Osteocyte (in vitro differentiated cells): Measurements from ENCODE around the gene STAT6. TPM values are rescaled to one million over a fixed set of nuclear protein-coding genes. Genes with fewer than 3 reads are reported as not detected.
"Not testable (repeated sequence)": the region's sequence is repeated elsewhere in the genome, so short reads cannot be mapped to it uniquely, and the experiment has no call there.

Experiments
- DNase-seq: peaks from one replicate; pipeline ENCODE4 v3.0.0; 2021; ENCODE audit warnings: mixed read lengths; ENCODE audit not compliant: unreplicated experiment; ENCODE audit errors: extremely low spot score
- H3K27ac Mint-ChIP-seq: one replicate; pipeline ENCODE4 v1.8.0; 2021; ENCODE audit warnings: mild to moderate bottlenecking, mixed read lengths; ENCODE audit not compliant: unreplicated experiment
- H3K27me3 Mint-ChIP-seq: one replicate; pipeline ENCODE4 v1.8.0; 2021; ENCODE audit warnings: mixed read lengths; ENCODE audit not compliant: unreplicated experiment
- H3K36me3 Mint-ChIP-seq: one replicate; pipeline ENCODE4 v1.8.0; 2021; ENCODE audit warnings: mixed read lengths; ENCODE audit not compliant: unreplicated experiment
- H3K4me1 Mint-ChIP-seq: one replicate; pipeline ENCODE4 v1.8.0; 2021; ENCODE audit warnings: mixed read lengths; ENCODE audit not compliant: unreplicated experiment
- H3K4me3 Mint-ChIP-seq: one replicate; pipeline ENCODE4 v1.8.0; 2021; ENCODE audit warnings: mild to moderate bottlenecking, moderate library complexity, mixed read lengths; ENCODE audit not compliant: unreplicated experiment
- H3K9me3 Mint-ChIP-seq: one replicate; pipeline ENCODE4 v1.8.0; 2021; ENCODE audit warnings: mixed read lengths; ENCODE audit not compliant: unreplicated experiment
- CTCF ChIP-seq: fragments of 200-600 bp; sonication (generic); IDR thresholded peaks from 2 replicates; pipeline ENCODE4 v1.5.0; 2021; ENCODE audit warnings: antibody characterized with exemption, mild to moderate bottlenecking, moderate library complexity
- total RNA-seq: library from RNA; stranded (reverse); gene quantifications from 2 replicates; pipeline ENCODE4 v1.2.1, GENCODE V29; 2021

STAT6 gene
- total RNA-seq, 1 donor from 2014 or later: 161 TPM

- peaks cover 8% of the 10 kb centered on the region for H3K36me3 Mint-ChIP-seq
- TF ChIP-seq CTCF: no peak
- H3K4me1 Mint-ChIP-seq: peaks cover 6% of the 10 kb centered on the region
These were observed 44.9 kb downstream of the STAT6 start for GRCh38 chr12:57066245-57066644.

GRCh38 chr12:57063991-57064685 is 47.0 kb downstream of the STAT6 start:
- H3K4me3 Mint-ChIP-seq: no peak overlapping the region
- DNase-seq: no peak
- no peak overlapping the region for H3K27ac Mint-ChIP-seq
- H3K36me3 Mint-ChIP-seq: peaks cover 7% of the 10 kb centered on the region
- no peak for TF ChIP-seq CTCF
- no peaks in the 10 kb centered on the region for H3K4me1 Mint-ChIP-seq
- no peaks in the 10 kb centered on the region for H3K9me3 Mint-ChIP-seq
- no peaks in the 10 kb centered on the region for H3K27me3 Mint-ChIP-seq

More at GRCh38 chr12:57066245-57066644, 44.9 kb downstream of the STAT6 start:
- no peak for DNase-seq
- Mint-ChIP-seq H3K9me3 (no peaks in the 10 kb centered on the region), H3K27ac (no peak overlapping the region), H3K27me3 (no peaks in the 10 kb centered on the region), H3K4me3 (no peak overlapping the region)

GRCh38 chr12:57058454-57058853 is 52.7 kb downstream of the STAT6 start:
- no peak overlapping the region for H3K4me3 Mint-ChIP-seq
- DNase-seq: no peak
- H3K4me1 Mint-ChIP-seq: no peaks in the 10 kb centered on the region
- H3K27me3 Mint-ChIP-seq: no peaks in the 10 kb centered on the region
- peaks cover 20% of the 10 kb centered on the region for H3K36me3 Mint-ChIP-seq
- H3K9me3 Mint-ChIP-seq: no peaks in the 10 kb centered on the region
- TF ChIP-seq CTCF: no peak
- H3K27ac Mint-ChIP-seq: no peak overlapping the region

DNA sequence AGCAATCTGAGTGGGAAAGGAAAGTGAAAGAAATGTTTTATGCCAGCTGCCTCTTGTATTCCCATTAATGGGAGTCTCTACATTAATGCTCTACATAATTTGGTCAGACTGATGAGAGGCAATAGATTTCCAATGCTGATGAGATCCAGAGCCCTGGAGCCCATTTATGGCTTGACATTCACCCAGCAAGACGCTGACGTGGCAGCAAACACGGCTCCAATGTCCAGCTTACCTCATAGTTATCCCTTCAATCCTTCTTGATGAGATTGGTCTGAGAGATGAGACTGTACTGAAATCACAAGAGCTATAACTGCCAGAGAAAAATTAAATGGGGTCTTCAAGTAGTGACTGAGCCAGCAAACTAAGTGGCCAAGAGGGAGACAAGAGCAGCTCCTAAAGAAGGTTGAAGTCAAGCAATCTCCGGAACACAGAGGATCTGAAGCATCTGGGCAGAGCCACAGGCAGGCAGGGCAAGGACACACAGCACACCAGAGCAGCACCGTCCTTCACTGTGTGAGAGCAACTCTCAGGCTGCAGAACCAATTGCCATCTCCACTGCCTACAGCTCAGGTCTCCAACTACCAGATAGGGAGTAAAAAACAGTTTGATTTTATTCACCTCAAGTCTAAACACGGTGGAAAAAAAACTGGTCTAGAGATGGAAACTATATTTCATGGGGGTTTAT is 54.0 kb downstream of the STAT6 start:
- no peak for DNase-seq
- no peak for TF ChIP-seq CTCF
- H3K36me3 Mint-ChIP-seq: peaks cover 20% of the 10 kb centered on the region
- H3K27ac Mint-ChIP-seq: no peak overlapping the region
- no peak overlapping the region for H3K4me3 Mint-ChIP-seq
- no peaks in the 10 kb centered on the region for H3K9me3 Mint-ChIP-seq
- H3K27me3 Mint-ChIP-seq: no peaks in the 10 kb centered on the region
- no peaks in the 10 kb centered on the region for H3K4me1 Mint-ChIP-seq

DNA sequence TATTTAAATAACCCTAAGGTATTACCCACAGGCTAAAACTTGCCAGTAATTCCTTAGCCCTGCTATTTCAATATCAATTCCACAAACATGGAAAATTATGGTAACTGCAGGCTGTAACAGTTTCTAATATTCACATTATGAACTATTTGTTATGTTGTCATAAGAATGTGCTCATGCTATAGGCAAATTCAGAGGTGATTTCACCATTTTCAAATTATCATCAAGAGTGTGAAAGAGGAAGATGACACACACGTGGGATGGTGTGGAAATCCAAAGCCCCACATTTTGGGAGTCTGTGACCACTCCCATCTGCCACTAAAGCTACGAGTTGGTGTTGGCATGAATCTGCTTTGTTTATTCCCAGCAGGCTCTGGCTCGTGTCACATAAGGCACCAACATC is 55.3 kb downstream of the STAT6 start:
- no peak for DNase-seq
- H3K27me3 Mint-ChIP-seq: peaks cover 4% of the 10 kb centered on the region
- TF ChIP-seq CTCF: no peak
- H3K4me1 Mint-ChIP-seq: no peaks in the 10 kb centered on the region
- H3K4me3 Mint-ChIP-seq: no peak overlapping the region
- peaks cover 20% of the 10 kb centered on the region for H3K36me3 Mint-ChIP-seq
- no peak overlapping the region for H3K27ac Mint-ChIP-seq
- no peaks in the 10 kb centered on the region for H3K9me3 Mint-ChIP-seq

DNA sequence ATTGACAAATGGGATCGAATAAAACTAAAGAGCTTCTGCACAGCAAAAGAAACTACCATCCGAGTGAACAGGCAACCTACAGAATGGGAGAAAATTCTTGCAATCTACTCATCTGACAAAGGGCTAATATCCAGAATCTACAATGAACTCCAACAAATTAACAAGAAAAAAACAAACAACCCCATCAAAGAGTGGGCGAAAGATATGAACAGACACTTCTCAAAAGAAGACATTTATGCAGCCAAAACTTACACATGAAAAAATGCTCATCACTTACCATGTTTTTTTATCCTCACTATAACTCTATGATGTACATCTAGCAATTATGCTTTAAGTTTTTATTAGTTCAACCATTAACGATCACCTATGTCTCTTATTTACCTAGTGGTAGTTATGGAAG is 57.3 kb downstream of the STAT6 start:
- H3K4me1 Mint-ChIP-seq, H3K27ac Mint-ChIP-seq, H3K9me3 Mint-ChIP-seq, H3K4me3 Mint-ChIP-seq, DNase-seq, H3K27me3 Mint-ChIP-seq: not testable (repeated sequence)
- H3K36me3 Mint-ChIP-seq: peaks cover 15% of the 10 kb centered on the region

GRCh38 chr12:57053146-57053545 is 58.0 kb downstream of the STAT6 start:
- H3K9me3 Mint-ChIP-seq, H3K36me3 Mint-ChIP-seq, H3K4me1 Mint-ChIP-seq, H3K27ac Mint-ChIP-seq, H3K4me3 Mint-ChIP-seq, H3K27me3 Mint-ChIP-seq, DNase-seq: not testable (repeated sequence)
